C1 segment of cervical spinal cord (tissue), 14 donors: ENCODE results near the gene CARD11.

Source experiments
- DNase-seq, 14 donors: peaks; one replicate each; lab custom pipeline; 2025; lab: John Stamatoyannopoulos, UW

The CARD11 gene

DNA sequence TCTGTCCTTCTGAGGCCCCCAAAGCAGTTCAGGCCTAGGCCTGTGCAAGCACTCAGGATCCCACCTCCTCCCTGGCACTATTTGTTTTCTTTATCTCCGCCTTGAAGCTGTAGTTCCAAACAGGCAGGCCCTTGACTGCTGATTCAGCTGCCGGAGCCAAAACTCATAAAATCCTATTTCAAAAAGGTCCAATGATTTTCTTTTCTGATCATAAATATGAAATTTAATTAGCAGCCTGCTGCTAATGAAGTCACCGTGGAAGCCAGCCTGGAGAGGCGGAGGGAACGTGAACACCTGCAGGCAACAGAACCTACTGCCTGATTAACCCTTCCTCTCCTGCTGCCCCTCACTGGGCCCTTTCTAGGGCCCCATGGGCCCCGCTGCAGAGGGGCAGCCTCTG lies 60.1 kb downstream of the CARD11 start:
- no peak for DNase-seq

DNA sequence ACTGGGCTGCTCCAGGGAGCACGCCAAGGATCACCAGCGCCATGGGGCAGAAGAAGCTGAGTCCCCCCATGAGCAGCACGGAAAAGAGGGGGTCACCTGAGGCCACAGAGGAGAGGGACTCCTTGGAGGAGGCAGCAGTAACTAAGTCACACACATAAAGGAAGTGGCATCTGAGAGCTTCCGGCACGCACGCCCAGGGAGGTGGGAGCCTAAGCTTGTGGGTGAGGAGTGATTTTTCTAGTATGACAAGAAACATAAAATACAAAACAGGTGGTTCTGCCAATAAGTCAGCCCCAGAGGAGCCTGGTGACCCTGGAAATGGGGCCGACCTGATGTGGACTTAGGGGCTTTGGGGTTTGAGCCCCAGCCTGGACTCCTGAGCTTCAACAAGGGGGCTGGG lies 60.8 kb downstream of the CARD11 start:
- DNase-seq: no peak

DNA sequence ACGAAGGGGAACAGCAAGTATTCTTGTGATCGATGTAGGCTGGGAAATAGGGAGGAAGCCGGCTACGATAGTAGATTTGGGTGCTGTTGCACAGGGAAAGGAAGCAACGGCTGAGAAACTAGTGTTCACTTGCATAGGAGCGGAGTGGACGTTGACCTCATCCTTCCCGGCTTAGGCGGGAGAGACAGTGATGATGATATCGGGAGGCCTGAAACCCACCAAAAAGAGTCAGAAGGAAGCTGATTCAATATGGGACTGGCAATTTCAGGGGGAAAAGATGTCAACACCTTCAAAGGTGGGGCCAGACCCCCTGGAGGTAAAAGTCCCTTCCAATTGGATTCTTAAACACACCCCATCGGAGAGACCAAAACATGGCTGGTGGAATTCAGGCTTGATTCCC lies 61.3 kb downstream of the CARD11 start:
- no peak for DNase-seq

DNA sequence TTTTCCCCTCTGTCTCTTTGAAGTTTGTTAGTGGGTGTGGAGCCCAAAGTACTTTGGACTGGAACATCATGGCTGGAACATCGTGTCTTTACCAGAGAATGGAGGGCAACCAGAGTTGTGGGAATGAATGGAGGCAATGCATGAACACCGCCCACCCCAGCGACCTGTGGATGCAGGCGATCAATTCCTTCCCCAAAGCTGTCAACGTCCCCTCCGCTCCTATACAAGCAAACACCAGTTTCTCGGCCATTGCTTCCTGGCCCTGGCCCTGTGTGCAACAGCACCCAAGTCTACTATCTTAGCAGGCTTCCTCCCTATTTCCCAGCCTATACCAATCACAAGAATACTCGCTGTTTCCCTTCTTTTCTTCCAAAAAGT lies 62.6 kb downstream of the CARD11 start:
- no peak for DNase-seq

DNA sequence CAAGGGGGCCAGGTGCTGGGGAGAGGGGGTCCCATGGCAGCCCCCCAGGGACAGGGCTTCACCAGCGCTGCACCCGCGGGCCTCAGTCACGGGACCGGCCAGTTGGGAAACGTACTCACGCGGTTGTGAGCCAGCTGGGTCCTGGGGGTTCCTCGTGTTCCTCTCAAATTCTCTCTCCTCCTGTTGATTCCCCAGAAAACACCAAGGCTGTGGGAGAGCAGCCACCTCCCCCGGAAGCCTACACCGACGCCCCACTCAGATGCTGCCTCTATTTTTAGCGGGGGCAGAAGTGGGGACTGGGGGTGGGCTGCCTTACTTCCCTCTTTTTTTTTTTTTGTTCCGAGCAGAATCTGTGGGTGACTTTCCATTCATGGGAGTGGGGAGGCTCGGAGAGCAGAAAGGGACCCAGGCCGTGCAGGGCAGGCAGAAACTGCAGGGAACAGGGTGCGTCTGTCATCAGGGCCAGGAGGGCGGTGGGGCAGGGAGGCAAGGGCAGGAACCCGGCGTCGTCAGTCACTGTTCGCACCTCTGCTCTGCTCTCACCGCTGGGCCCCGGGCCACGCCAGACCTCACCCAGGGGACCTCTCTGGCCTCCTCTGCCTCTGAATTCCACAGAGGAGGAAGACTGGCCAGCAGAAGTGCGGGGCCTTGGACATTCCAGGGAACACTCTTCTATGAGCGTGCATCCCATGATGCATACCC lies 63.1 kb downstream of the CARD11 start:
- DNase-seq: peak in 6 of 14 donors; percentile 1 to 38 (median 28)

DNA sequence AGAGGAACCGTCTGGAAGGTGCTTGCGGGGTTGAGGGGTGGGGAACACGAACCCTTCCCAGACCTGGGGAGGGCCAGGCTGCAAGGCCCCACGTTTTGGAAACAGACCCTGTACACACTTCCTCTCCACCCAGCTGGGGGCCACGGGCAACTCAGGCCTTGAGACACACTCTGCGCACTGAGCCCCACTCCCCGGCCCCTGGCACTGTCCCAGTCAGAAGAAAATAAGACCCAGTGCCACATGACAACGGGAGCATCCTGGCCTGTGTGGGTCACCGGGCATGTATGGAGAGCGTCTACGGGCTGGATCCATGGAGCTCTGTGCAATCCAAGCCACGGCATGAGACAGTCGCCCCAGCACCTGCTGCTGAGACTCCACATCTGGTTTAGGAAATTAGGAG lies 63.7 kb downstream of the CARD11 start:
- DNase-seq: no peak

DNA sequence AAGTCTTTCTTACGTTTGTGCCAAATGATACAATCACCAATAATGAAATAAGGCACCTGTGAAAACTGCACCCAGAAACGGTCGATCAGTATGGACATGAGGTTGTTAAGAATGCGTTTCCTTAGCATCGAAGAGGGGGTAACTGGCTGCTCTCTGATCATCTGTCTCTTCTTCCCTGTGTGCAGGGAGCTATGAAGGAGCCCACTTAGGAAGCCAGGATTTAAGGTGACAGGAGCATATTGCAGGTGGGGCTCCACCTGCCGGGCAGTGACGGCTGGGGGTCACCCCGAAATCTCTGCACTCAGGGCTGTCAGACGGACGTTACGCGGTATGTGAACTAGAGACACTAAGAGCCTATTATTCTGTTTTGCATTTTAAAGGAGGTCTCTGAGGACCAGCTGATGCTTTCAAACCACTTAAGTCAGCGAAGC lies 64.5 kb downstream of the CARD11 start:
- no peak for DNase-seq

DNA sequence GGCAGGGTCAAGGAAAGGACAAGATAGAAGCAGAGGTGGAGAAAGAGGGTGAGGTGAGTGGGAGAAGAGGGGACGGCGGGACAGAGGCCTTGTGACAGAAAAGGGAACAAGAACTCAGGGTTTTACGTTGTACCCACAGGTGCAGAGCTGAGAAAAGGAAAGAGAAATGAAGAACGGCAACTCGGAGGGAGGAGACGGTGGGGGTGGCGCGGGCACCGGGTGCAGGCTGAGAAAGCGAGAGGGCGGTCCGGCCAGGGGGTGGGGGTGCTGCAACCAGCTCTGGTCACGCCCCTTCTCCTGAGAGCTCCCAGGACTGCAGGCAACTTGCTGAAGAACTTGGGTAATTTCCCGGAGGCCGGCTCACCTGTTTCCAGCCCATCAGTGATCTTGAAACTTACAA lies 65.3 kb downstream of the CARD11 start:
- DNase-seq: peak in 6 of 14 donors; percentile 4 to 23 (median 18)

DNA sequence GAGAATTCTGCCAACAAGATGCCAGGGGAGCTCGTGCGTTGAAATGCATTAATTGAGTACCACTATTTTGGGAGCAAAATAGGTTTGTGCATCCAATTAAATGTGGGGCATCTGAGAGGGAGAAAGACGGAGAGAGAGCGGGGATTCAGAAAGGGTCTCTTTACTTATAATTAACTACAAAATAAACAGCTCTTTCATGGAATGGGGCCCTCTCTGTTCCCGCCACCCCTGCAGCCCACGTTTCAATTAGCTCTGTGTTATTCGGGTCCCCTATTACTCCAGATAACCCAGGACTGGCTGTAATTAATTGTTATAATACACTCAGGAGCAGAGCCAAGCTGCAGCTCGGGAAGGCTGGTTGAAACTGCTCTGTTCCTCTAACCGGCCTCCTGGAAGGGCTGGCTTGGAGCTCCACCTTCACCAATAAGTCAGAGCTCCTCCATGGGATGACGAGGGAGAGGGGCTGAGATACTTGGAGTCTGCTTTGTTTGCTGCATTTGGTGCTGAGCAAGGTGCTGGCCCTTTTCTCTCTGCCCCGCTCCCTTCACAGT lies 67.8 kb downstream of the CARD11 start:
- no peak for DNase-seq

DNA sequence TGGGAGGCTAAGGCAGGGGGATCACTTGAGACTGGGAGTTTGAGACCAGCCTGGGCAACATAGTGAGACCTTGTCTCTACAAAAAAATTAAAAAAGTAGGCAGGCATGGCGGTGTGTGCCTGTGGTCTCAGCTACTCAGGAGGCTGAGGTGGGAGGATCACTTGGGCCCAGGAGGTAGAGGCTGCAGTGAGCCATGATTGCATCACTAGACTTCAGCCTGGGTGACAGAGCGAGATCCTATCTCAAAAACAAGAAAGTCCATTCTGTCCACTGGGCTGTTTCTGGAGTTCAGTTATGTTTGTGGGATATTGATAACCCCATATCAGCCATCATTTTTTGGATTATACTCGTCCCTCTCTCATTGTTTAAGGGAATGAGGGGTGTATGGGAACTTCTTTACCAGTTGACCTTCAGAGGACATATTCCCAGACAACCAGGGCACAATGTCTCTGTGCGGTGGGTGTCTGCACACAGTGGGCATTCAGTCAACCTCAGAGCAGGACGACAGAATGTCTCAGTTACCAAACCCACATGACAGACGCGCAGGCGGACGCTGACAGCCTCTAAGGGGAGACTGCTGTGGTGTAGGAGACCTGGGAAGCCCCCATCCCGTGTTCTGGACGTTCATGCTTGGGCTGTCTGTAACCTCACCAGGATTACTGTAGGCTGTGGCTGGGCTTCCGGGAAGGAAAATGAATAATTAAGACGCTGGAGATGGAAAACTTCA lies 69.4 kb downstream of the CARD11 start:
- no peak for DNase-seq

DNA sequence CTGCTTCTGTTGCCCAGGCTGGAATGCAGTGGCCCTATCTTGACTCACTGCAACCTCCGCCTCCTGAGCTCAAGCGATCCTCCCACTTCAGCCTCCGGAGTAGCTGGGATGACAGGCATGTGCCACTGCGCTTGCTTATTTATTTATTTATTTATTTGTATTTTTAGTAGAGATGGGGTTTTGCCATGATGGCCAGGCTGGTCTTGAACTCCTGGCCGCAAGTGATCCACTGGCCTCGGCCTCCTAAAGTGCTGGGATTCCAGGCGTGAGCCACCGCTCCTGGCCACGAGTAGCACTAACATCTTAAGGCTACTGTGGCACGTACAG lies 70.9 kb downstream of the CARD11 start:
- no peak for DNase-seq

DNA sequence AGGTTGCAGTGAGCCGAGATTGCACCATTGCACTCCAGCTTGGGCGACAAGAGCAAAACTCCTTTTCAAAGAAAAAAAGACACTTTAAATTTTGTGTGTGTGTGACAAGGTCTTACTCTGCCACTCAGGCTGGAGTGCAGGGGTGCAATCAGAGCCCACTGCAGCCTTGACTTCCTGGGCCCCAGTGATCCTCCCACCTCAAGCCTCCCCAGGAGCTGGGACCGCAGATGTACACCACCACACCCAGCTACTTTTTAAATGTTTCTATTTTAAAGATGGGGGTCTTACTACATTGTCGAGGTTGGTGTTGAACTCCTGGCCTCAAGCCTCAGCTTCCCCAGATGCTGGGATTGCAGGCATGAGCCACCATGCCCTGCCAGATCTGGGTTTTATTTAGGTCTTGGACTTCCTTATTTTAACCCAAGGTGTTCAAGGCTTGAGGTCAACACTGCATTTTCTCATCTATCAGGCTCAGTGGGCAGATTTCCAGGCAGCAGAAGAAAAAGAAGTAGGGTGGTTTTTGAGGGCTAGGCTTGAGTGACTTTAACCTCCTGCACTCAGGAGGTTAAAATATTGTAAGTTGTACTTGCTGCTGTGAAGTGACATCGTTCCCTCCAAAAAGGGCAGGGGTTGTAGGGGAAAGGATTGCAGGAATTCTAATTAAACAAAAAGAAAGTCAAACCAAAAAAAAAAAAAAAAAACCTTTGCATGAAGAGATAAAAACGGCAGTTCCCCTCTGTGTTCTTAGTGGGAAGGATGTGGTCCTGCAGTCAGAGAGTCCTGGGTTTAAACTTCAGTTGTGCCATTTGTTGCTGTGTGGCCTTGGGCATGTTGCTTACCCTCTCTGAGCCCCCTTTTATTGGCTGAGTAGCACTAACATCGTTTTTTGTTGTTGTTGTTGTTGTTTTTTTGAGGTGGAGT lies 71.5 kb downstream of the CARD11 start:
- no peak for DNase-seq

DNA sequence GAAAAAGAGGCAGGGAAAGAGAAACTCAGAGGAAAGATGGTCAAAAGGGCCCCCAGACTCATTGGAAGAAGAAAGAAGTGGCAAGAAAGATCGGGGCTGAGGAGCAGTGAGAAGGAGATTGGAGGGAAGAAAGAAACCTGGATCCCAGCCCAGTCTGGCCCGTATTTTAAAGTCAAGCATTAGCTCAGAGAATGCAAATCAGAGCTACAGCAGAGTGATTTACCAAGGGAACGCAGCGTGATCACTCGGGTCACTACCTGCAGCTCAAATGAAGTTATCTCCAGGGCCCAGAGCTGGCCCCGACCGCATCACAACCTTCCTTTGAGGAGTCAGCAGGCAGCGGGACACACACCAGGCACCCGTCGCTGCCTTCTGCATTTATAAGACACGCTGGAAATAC lies 72.8 kb downstream of the CARD11 start:
- DNase-seq: no peak

DNA sequence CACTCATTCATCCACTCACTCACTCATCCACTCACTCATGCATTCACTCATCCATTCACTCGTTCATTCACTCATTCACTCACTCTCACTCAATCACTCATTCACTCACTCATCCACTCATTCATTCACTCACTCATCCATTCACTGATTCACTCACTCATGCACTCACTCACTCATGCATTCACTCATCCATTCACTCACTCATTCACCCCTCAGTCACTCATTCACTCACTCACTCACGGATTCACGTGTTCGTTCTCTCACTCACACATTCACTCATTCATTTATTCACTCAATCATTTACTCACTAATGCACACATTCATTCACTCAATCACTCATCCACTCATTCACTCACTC lies 73.4 kb downstream of the CARD11 start:
- no peak for DNase-seq

DNA sequence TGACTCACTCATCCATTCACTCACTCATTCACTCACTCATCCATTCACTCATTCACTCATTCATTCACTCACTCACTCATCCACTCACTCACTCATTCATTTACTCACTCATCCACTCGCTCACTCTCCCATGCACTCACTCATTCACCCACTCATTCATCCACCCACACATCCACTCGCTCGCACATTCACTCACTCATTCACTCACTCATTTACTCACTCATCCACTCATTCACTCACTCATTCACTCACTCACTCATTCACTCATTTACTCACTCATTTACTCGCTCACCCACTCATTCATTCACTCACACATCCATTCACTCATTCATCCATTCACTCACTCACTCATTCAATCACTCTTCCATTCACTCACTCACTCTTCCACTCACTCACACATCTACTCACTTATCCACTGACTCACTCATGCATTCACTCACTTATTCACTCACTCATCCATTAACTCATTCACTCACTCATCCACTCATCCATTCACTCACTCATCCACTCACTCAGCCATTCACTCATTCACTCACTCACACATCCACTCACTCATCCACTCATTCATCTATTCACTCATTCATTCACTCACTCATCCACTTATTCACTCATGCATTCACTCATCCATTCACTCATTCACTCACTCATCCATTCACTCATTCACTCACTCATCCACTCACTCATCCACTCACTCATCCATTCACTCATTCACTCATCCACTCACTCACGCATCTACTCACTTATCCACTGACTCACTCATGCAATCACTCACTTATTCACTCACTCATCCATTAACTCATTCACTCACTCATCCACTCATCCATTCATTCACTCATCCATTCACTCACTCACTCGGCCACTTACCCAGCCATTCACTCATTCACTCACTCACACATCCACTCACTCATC lies 74.0 kb downstream of the CARD11 start:
- no peak for DNase-seq

DNA sequence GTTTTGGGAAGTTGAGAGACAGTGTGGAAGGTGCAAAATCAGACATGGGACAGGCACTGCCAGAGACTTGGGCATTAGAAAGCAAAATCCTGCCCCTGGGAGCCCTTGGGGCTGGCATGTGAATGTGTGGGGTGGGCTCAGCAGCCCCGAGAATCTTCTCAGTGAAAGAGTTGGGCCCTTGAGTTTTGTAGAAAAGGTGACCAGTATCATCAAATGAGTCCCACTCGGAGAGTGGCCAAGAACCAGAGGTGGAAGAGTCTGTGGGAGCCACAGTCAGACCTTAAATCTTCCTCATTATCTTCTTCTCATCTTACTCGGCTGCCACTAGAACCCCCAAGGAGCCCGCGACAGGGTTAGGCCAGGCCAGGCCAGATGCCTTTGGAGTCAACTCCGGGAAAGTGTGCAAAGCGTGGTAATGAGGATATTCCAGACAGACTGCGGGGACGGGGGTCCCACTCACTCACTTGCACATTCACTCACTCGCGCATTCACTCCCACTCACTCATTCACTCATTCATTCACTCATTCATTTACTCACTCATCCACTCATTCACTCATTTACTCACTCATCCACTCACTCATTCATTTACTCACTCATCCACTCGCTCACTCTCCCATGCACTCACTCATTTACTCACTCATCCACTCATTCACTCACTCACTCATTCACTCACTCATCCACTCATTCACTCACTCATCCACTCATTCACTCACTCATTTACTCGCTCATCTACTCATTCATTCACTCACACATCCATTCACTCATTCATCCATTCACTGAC lies 74.9 kb downstream of the CARD11 start:
- no peak for DNase-seq

DNA sequence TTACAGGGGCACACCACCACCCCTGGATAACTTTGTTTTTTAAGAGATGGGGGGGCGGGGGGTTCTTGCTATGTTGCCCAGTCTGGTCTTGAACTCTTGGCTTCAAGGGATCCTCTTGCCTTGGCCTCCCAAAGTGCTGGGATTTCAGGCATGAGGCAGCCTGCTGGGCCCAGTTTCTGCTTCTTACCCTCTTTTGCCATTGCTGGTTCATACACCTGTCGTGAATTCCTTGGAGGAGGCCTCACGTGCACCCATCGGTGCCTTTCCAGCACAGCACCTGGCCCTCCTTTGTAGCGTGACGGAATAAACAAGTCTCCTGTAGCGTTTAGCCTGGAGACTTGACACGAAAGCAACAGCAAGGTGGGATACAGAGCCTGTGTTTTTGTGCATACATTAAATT lies 75.5 kb downstream of the CARD11 start:
- no peak for DNase-seq

DNA sequence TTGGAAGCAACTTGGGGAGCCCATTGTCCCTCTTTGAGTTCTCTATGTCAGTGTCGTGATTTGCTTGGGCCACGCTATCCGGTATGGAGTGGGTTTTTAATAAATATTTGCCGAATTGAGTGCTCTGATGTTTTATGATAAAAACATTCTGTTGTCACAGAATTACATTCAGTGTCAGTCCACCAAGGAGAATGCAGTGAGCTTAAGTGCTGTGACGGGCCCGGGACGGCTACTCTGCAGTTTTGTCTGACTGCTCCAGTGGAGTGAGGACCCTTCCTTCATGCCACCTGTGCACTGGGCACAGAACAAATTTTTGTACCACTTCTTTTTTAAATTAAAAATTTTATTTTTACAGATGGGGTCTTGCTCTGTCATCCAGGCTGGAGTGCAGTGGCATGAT lies 76.0 kb downstream of the CARD11 start:
- no peak for DNase-seq

DNA sequence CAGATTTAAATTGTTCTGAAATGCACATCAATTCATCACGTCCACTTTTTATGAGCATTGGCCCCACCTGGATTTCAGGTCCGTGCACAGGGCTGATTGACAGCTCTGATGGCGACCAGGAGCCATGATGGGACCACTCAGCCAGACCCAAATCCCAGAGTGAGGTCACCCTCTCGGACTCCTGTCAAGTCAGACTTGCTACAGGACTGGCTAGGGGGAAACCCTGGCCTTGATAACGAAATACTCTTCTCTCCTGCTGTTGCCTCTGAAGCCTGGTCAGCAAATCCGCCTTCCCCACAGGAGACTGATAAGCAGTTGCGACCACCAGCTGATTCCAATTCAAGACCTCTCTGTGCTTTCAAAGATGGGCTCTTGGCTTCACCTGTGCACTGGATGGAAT lies 76.4 kb downstream of the CARD11 start:
- no peak for DNase-seq

DNA sequence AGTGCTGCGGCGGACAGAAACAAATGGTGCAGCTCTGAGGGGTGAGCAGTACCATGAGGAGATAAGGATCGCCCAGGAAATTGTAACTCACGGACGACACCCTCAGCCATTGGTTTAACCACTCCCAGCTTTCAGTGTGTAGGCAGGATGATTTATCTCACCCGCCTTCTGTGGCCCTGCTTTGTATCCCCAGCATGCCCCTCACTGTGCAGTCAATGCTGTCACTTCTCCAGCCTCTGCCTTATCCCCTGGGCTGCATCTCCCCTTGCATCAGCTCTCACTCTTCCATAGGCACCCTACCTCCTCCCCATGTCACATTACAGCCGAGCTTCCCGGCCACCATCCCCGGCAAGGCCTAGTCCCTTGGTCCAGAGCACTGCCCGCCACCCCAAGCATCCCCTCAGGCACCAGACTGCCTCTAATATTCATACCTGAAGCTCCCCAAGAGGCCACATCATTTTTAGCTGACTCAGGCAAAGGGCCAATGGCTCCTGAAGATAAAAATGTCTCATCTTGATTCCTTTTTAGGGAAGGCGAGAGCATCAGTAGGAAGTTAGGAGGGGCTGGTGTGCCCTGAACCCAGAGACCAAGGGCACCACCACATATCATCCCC lies 77.1 kb downstream of the CARD11 start:
- no peak for DNase-seq
